Right atrium auricular region (tissue), 2 donors: ENCODE measurements around the gene NBL1. TPM values are rescaled to one million over a fixed set of nuclear protein-coding genes. Genes with fewer than 3 reads are reported as not detected.

Source experiments
- DNase-seq: peaks from one replicate; pipeline ENCODE4 v3.0.0-alpha.2; 2019; ENCODE audit warnings: low spot score
- H3K27ac ChIP-seq, 2 donors: fragments of 200-600 bp; sonication (generic); 1 replicate in 1 of 2; 2 replicates in 1 of 2; pipeline ENCODE4 v1.5.1; 2016 to 2019
- H3K27me3 ChIP-seq, 2 donors: fragments of 200-600 bp; sonication (generic); one replicate each; pipeline versions ENCODE4 v1.5.1 to v1.6.0; 2017 to 2019
- H3K36me3 ChIP-seq: fragments of 200-600 bp; sonication (generic); one replicate; pipeline ENCODE4 v1.5.1; 2016
- H3K4me1 ChIP-seq, 2 donors: fragments of 200-600 bp; sonication (generic); one replicate each; pipeline versions ENCODE4 v1.5.1 to v1.6.0; 2017 to 2019
- H3K4me3 ChIP-seq, 2 donors: fragments of 200-600 bp; sonication (generic); 1 replicate in 1 of 2; 2 replicates in 1 of 2; pipeline ENCODE4 v1.5.1; 2017 to 2019; ENCODE audit warnings: mild to moderate bottlenecking in 1 of 2, moderate library complexity in 1 of 2
- H3K9me3 ChIP-seq, 2 donors: fragments of 200-600 bp; sonication (generic); one replicate each; pipeline ENCODE4 v1.5.1; 2019
- CTCF ChIP-seq, 2 donors: fragments of 200-600 bp; sonication (generic); IDR thresholded peaks; one replicate each; pipeline ENCODE4 v1.5.1; 2019; ENCODE audit warnings: antibody characterized with exemption in 2 of 2
- total RNA-seq, 2 donors: library from RNA; depleted of rRNA; stranded (reverse); fragments of >200 nt; gene quantifications; one replicate each; pipeline ENCODE4 v1.1.0, GENCODE V29; 2016

NBL1 gene
- total RNA-seq, 2 donors from 2014 or later: 19.5 to 57.2 TPM

- Histone ChIP-seq H3K4me3 (no peak overlapping the region), H3K27ac (no peak overlapping the region), H3K36me3 (peaks cover 5% of the 10 kb centered on the region), H3K9me3 (no peaks in the 10 kb centered on the region), H3K27me3 (no peaks in the 10 kb centered on the region), H3K4me1 (peaks cover 0 to 74% of the 10 kb centered on the region in 2 donors)
- DNase-seq: no peak
- no peak for TF ChIP-seq CTCF (IDR thresholded peaks at IDR 0.05)
Observed at GRCh38 chr1:19602486-19602885, 41.6 kb upstream of the NBL1 start.

GRCh38 chr1:19605967-19606366 is 38.1 kb upstream of the NBL1 start:
- no peak for DNase-seq
- H3K9me3 ChIP-seq: no peaks in the 10 kb centered on the region
- no peak overlapping the region for H3K4me3 ChIP-seq
- no peak for TF ChIP-seq CTCF (IDR thresholded peaks at IDR 0.05)
- H3K27me3 ChIP-seq: no peaks in the 10 kb centered on the region
- H3K27ac ChIP-seq: no peak overlapping the region
- peaks cover under 1% of the 10 kb centered on the region for H3K36me3 ChIP-seq
- H3K4me1 ChIP-seq: peaks cover 0 to 56% of the 10 kb centered on the region in 2 donors

GRCh38 chr1:19606817-19607642 is 37.1 kb upstream of the NBL1 start:
- TF ChIP-seq CTCF (IDR thresholded peaks at IDR 0.05): no peak
- no peak overlapping the region for H3K27ac ChIP-seq

GRCh38 chr1:19608232-19608631 is 35.9 kb upstream of the NBL1 start:
- H3K27ac ChIP-seq: no peak overlapping the region
- H3K36me3 ChIP-seq: no peaks in the 10 kb centered on the region
- H3K4me3 ChIP-seq: no peak overlapping the region
- no peak for TF ChIP-seq CTCF (IDR thresholded peaks at IDR 0.05)
- H3K4me1 ChIP-seq: peaks cover 0 to 60% of the 10 kb centered on the region in 2 donors
- H3K27me3 ChIP-seq: no peaks in the 10 kb centered on the region
- DNase-seq: no peak
- H3K9me3 ChIP-seq: no peaks in the 10 kb centered on the region

More at GRCh38 chr1:19606817-19607642, 37.1 kb upstream of the NBL1 start:
- Histone ChIP-seq H3K9me3 (no peaks in the 10 kb centered on the region), H3K36me3 (no peaks in the 10 kb centered on the region), H3K4me3 (no peak overlapping the region), H3K4me1 (peaks cover 0 to 56% of the 10 kb centered on the region in 2 donors), H3K27me3 (no peaks in the 10 kb centered on the region)
- DNase-seq: no peak

GRCh38 chr1:19610282-19610981 is 33.7 kb upstream of the NBL1 start:
- peaks cover 0 to 50% of the 10 kb centered on the region in 2 donors for H3K4me1 ChIP-seq
- no peaks in the 10 kb centered on the region for H3K9me3 ChIP-seq
- no peak for TF ChIP-seq CTCF (IDR thresholded peaks at IDR 0.05)
- no peak overlapping the region for H3K27ac ChIP-seq
- H3K36me3 ChIP-seq: peaks cover 6% of the 10 kb centered on the region
- H3K4me3 ChIP-seq: no peak overlapping the region
- no peaks in the 10 kb centered on the region for H3K27me3 ChIP-seq
- DNase-seq: no peak
